HuH-7.5 (cell line): ENCODE measurements around the gene CIRBP.
"Not testable (repeated sequence)": the region's sequence is repeated elsewhere in the genome, so short reads cannot be mapped to it uniquely, and the experiment has no call there.

ENCODE experiments used
- DNase-seq: peaks from one replicate; pipeline ENCODE4 v3.0.0; 2011; ENCODE audit warnings: low spot score

CIRBP gene

DNA sequence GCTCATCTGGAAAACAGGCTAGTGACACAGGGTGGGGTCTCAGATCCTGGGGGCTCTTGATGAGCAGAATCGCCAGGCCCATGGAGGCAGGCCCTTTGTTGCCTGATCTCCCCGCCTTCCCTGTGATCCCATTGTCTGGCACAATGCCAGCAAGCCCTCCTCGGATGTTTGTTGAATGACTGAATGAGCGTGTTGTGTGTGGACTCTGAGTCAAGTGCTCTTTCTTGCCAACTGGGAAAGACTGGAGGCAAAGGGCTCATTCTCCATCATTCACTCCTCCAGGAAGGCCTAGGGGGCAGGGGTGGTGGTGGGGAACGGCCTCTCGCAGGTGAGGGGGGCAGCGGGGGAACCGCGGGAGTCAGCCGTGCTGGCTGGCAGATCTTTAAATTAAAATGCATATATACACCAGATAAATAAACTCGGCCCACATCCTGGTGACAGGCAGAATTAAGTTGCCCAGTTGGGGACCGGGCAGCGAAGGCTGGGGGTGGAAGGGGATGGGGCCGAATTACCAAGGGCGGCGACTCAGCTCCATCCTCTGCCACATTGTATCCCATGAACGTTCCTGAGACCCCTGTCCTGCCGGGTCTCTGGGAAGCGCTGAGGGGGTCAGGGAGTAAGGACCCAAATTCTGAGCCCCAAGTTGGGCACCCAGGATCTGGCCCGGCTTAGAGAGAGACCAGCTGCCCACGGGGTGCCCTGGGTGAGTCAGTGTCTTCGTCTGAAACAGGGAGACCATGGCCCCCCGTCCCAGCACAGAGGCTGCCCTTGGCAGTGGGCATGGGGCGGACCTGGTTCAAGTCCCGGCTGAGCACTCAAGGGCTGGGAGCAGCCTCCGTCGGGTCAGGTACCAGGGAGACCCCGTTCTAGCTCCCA is 41.1 kb downstream of the CIRBP start:
- DNase-seq: no peak

DNA sequence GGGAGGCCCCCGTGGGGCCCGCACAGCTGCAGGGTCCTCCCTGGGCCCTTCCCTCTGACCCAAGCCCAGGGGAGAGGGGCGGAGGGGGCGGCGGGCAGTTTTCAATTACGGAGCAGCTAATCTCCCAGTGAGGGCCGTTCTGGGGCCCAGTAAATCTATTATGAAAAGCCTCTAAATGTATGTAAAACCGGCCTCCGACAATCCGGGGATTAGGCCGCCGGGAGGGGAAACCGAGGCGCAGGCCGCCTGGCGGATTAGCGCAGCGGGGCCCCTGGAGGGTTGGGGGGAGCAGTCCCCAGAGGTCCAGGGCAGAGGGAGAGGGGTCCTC is 41.7 kb downstream of the CIRBP start:
- DNase-seq: no peak

DNA sequence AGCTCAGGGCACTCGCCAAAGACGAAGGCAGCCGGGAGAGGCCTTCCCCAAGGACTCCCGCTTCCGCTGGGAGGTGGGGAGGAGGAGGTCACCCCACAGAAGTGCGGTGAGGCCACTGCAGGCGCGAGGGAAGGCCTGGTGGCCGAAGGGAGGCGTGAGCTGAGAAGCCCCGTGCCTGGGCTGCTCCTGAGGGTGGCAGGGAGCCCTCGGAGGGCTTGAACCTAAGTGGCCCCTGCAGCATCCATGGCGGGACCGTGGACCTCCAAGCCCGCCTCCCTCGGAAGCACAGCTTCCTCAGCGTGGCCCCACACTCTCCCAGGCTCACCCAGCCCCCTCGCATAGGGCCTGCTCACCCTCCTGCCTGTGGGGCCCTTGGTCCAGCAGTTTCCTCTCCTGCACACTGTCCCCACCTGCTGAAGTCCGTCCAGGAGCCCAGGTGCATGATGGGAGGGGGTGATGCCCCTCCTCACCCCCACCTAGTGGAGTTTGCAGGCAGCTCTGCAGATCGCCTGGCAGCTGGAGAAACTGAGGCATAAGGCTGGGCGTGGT is 42.5 kb downstream of the CIRBP start:
- DNase-seq: no peak

- DNase-seq: peak; percentile 92
These were observed 43.9 kb downstream of the CIRBP start for GRCh38 chr19:1312767-1313694.

- no peak for DNase-seq
These were observed 44.8 kb downstream of the CIRBP start for GRCh38 chr19:1313695-1314613.

- peak; percentile 91 for DNase-seq
These were observed 46.5 kb downstream of the CIRBP start for GRCh38 chr19:1315470-1316166.

- DNase-seq: no peak
These were observed 47.3 kb downstream of the CIRBP start for GRCh38 chr19:1316466-1316865.

GRCh38 chr19:1317274-1318003 is 48.3 kb downstream of the CIRBP start:
- no peak for DNase-seq

GRCh38 chr19:1318678-1319471 is 49.7 kb downstream of the CIRBP start:
- no peak for DNase-seq

GRCh38 chr19:1320282-1320650 is 51.1 kb downstream of the CIRBP start:
- DNase-seq: not testable (repeated sequence)

GRCh38 chr19:1321539-1321938 is 52.4 kb downstream of the CIRBP start:
- peak; percentile 35 for DNase-seq

GRCh38 chr19:1322198-1322981 is 53.3 kb downstream of the CIRBP start:
- no peak for DNase-seq

DNA sequence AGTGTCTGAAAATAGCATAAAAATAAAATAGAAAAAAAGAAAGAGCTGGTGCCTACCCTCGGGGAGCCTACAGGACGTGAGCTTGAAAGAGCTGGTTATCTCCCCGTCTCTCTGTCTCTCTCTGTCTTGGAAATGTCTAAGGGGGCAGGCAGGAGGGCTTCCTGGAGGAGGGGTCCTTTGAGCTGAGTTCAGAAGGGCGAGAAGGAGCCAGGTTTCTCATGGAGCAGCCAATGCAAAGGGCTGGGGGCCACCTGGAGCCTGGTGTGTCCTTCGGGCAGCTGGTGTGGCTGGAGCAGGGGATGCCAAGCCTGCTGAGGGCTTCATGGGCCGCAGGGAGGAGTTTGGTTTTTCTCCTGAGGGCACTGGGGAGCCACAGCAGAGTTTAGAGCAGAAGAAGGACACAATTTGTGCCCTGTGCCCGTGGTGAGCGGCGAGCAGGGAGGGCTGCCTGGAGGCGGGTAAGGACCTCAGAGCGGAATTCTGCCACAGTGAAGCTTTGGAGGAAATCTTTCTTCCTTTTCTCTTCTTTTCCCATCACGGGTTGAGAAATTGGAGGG is 55.2 kb downstream of the CIRBP start:
- no peak for DNase-seq
